GM10248 (cell line): Measurements from ENCODE around the gene ZNF44.

Source experiments
- CTCF ChIA-PET: fragments of 300-600 bp; sonication (Branson Sonifier 250); formaldehyde crosslinking; extraction: SDS; loops from one replicate; lab custom pipeline; 2021; ENCODE audit warnings: antibody characterized with exemption; lab: Yijun Ruan, JAX
- POLR2A ChIA-PET: fragments of 350-650 bp; sonication (Branson Sonifier 250); formaldehyde crosslinking; extraction: SDS; loops from one replicate; lab custom pipeline; 2020; ENCODE audit warnings: antibody characterized with exemption; lab: Yijun Ruan, JAX
- DNase-seq: peaks from one replicate; pipeline ENCODE4 v3.0.0; 2012; ENCODE audit errors: extremely low spot score
- TF ChIP-seq, protein P1 (sequence below): IDR thresholded peaks from 2 replicates; pipeline ENCODE4 v1.5.1; 2012; ENCODE audit warnings: mild to moderate bottlenecking, low read depth; ENCODE audit errors: extremely low read depth, missing control alignments, control extremely low read depth

Gene ZNF44

GRCh38 chr19:12222980-12223630, 71.6 kb downstream of the ZNF44 start:
- POLR2A ChIA-PET, result no interaction called here
- DNase-seq, result no peak
- TF ChIP-seq, protein P1, sequence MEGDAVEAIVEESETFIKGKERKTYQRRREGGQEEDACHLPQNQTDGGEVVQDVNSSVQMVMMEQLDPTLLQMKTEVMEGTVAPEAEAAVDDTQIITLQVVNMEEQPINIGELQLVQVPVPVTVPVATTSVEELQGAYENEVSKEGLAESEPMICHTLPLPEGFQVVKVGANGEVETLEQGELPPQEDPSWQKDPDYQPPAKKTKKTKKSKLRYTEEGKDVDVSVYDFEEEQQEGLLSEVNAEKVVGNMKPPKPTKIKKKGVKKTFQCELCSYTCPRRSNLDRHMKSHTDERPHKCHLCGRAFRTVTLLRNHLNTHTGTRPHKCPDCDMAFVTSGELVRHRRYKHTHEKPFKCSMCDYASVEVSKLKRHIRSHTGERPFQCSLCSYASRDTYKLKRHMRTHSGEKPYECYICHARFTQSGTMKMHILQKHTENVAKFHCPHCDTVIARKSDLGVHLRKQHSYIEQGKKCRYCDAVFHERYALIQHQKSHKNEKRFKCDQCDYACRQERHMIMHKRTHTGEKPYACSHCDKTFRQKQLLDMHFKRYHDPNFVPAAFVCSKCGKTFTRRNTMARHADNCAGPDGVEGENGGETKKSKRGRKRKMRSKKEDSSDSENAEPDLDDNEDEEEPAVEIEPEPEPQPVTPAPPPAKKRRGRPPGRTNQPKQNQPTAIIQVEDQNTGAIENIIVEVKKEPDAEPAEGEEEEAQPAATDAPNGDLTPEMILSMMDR, result no peak
- CTCF ChIA-PET, result no interaction called here
